Psoas muscle (tissue), 8 donors: ENCODE measurements around the gene R3HDM1. TPM values are rescaled to one million over a fixed set of nuclear protein-coding genes. Genes with fewer than 3 reads are reported as not detected.
A peak's percentile ranks its signal among the peaks of the same experiment; 100 is the strongest.
"Not testable (repeated sequence)": the region's sequence is repeated elsewhere in the genome, so short reads cannot be mapped to it uniquely, and the experiment has no call there.

ENCODE experiments used
- ATAC-seq, 4 donors: fragments of 200-7000 bp; cut with Tn5 transposase; one replicate each; pipeline ENCODE4 v1.9.1; 2020; ENCODE audit warnings: moderate library complexity in 3 of 4, mild to moderate bottlenecking in 2 of 4
- DNase-seq, 2 donors: peaks; one replicate each; pipeline ENCODE4 v3.0.0-alpha.2; 2020
- H3K27ac ChIP-seq: fragments of 200-600 bp; one replicate; pipeline ENCODE4 v1.8.0; 2022
- H3K27me3 ChIP-seq, 3 donors: fragments of 200-600 bp in 1 of 3; one replicate each; pipeline versions ENCODE4 v1.6.1 to v1.8.0; 2013 to 2022; ENCODE audit warnings: low read length in 2 of 3, mild to moderate bottlenecking in 2 of 3, moderate library complexity in 1 of 3; ENCODE audit not compliant: insufficient read depth in 3 of 3
- H3K36me3 ChIP-seq, 2 donors: fragments of 200-600 bp in 1 of 2; one replicate each; pipeline versions ENCODE4 v1.6.1 to v1.8.0; 2013 to 2022; ENCODE audit warnings: low read depth in 1 of 2, mild to moderate bottlenecking in 1 of 2, moderate library complexity in 1 of 2; ENCODE audit not compliant: insufficient read depth in 1 of 2
- H3K4me1 ChIP-seq: fragments of 200-600 bp; one replicate; pipeline ENCODE4 v1.8.0; 2022
- H3K4me3 ChIP-seq: fragments of 200-600 bp; one replicate; pipeline ENCODE4 v1.8.0; 2022; ENCODE audit warnings: mild to moderate bottlenecking
- H3K9me3 ChIP-seq: fragments of 200-600 bp; one replicate; pipeline ENCODE4 v1.8.0; 2022
- WGBS, 3 donors: extraction: QIAGEN DNeasy Blood & Tissue Kit; methylation state at CpG; one replicate each; pipeline versions ENCODE4 v1.1.6 to v1.1.7; 2013; 5-methylcytosine and 5-hydroxymethylcytosine counted together
- intact Hi-C, 2 donors: fragments of 100-400 bp; cut with DNase I; formaldehyde crosslinking; loops; one replicate each; pipeline versions ENCODE4 v1.11.0 to v1.14.2; 2022
- polyA plus RNA-seq, 3 donors: library from polyadenylated mRNA; stranded (reverse); fragments of 200-250 nt; gene quantifications; one replicate each; pipeline ENCODE4 v1.2.3, GENCODE V29; 2013
- total RNA-seq, 4 donors: library from RNA; stranded (reverse); fragmentation: NEBNext Ultra II Directional in 2 of 4; extraction: Animal tissue kit (Norgen Biotek cat#: 25700) in 2 of 4; gene quantifications; one replicate each; pipeline versions ENCODE4 v1.2.1 to v1.2.4, GENCODE V29; 2021 to 2023
- TF ChIP-seq, protein P1 (sequence below): fragments of 200-600 bp; IDR thresholded peaks from one replicate; pipeline ENCODE4 v1.8.0; 2022; ENCODE audit warnings: antibody characterized with exemption
- donor health status: healthy with polysubstance abuse.
- donor health status: DM: no; HTN: no; CAD: no; lungs with moderate emphysema.
- donor health status: Bipolar disorder and iron deficiency.
- donor health status: healthy.
- donor health status: DM: yes; HTN: yes; CAD: no.
- donor health status: DM: no; HTN: no; CAD: no.
- donor health status: DM: no; HTN: no; CAD: no.
- donor health status: DM: yes; HTN: yes; CAD: no.

R3HDM1 gene
- total and polyA plus RNA-seq, 7 donors, result 4.6 to 25.3 (median 20.1) TPM

DNA sequence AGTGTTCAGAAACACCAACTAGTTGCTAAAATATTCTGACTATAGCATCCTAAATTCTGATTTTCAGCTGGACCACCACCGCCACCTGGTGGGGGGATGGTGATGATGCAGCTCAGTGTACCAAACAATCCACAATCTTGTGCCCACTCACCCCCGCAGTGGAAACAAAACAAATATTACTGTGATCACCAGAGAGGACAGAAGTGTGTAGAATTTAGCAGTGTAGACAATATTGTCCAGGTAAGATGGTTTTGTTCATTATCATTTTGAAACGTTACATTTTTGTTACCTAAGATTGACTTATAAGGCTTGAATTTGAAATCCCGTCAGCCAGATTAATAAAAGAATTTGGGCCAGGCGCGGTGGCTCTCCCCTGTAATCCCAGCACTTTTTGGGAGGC lies 178.7 kb downstream of the R3HDM1 start:
- H3K9me3 ChIP-seq, result no peaks in the 10 kb centered on the region
- intact Hi-C loops, result loop anchor here (2.0 to 5.0 kb wide), 2 partner anchors 238 to 705 kb away; no protein-coding TSS in a partner anchor

DNA sequence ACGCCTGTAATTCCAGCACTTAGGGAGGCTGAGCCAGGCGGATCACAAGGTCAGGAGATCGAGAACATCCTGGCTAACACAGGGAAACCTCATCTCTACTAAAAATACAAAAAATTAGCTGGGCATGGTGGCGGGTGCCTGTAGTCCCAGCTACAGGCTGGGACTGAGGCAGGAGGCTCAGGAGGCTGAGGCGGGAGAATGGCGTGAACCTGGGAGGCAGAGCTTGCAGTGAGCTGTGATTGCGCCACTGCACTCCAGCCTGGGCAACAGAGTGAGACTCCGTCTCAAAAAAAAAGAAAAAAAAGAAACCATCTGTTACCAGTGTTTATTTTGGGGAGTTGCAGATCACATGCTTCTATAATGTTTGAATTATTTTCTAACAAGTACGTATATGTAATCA lies 183.8 kb downstream of the R3HDM1 start:
- not testable (repeated sequence) for H3K27me3 ChIP-seq, ATAC-seq, H3K4me1 ChIP-seq, H3K9me3 ChIP-seq, H3K4me3 ChIP-seq, H3K27ac ChIP-seq, DNase-seq
- peaks cover 0 to 45% of the 10 kb centered on the region in 2 donors for H3K36me3 ChIP-seq
- WGBS, 3 donors, result 93 to 96% (median 94%) methylated on average over 9 of the region's 9 CpGs
- intact Hi-C loops, result loop anchor here in 1 of 2 donors (5.0 kb wide), 1 partner anchor 713 kb away; no protein-coding TSS in a partner anchor

More for the DNA sequence above, 178.7 kb downstream of the R3HDM1 start:
- ATAC-seq (peak in 3 of 4 donors; percentile 57 to 86 (median 68)), DNase-seq (peak; percentile 50 to 70)
- Histone ChIP-seq H3K36me3 (peaks cover 0 to 6% of the 10 kb centered on the region in 2 donors), H3K27me3 (no peaks in the 10 kb centered on the region), H3K27ac (no peak overlapping the region), H3K4me3 (no peak overlapping the region), H3K4me1 (peaks cover 5% of the 10 kb centered on the region)
- TF ChIP-seq, protein P1, sequence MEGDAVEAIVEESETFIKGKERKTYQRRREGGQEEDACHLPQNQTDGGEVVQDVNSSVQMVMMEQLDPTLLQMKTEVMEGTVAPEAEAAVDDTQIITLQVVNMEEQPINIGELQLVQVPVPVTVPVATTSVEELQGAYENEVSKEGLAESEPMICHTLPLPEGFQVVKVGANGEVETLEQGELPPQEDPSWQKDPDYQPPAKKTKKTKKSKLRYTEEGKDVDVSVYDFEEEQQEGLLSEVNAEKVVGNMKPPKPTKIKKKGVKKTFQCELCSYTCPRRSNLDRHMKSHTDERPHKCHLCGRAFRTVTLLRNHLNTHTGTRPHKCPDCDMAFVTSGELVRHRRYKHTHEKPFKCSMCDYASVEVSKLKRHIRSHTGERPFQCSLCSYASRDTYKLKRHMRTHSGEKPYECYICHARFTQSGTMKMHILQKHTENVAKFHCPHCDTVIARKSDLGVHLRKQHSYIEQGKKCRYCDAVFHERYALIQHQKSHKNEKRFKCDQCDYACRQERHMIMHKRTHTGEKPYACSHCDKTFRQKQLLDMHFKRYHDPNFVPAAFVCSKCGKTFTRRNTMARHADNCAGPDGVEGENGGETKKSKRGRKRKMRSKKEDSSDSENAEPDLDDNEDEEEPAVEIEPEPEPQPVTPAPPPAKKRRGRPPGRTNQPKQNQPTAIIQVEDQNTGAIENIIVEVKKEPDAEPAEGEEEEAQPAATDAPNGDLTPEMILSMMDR, result peak; percentile 94
- WGBS, 3 donors, result 63 to 68% (median 65%) methylated on average over 6 of the region's 6 CpGs

DNA sequence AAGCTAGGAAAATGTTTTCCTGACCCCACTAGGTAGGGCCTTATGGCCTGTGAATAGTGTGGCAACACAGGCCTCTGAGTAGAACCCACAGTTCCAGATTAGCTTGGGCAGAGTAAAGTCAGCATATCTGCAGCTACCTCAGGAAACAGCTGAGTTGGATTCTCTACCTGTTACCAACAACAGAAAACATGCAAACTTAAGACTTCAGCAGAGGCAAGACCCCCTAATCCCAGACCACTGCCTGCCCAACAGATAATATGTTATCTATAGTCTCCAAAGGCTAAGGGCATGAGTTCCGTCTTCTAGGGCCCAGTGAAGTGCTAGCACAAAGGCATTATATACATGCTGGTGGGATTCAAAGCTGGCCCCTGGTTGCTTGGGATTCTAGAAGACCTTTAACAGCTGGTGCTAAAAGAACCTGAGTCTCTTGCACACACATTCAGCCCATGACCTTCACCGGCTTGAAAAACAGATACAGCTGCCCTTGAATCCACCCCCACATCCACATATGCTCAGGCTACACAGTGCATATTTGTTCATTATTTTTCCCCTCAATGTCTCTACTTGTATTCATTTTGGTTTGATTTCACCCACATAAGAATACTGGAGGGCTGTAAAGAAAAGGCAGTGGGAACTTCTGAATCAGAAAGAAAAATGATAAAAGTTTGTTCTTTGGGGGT lies 196.9 kb downstream of the R3HDM1 start:
- Histone ChIP-seq H3K36me3 (peaks cover 2 to 25% of the 10 kb centered on the region in 2 donors), H3K27ac (no peak overlapping the region), H3K9me3 (no peaks in the 10 kb centered on the region), H3K4me1 (no peaks in the 10 kb centered on the region), H3K27me3 (no peaks in the 10 kb centered on the region), H3K4me3 (no peak overlapping the region)
- DNase-seq (no peak), ATAC-seq (no peak)
- TF ChIP-seq, protein P1, result no peak
- intact Hi-C loops, result no loop called here
- WGBS, 3 donors, result 64 to 75% (median 69%) methylated on average over 2 of the region's 2 CpGs

DNA sequence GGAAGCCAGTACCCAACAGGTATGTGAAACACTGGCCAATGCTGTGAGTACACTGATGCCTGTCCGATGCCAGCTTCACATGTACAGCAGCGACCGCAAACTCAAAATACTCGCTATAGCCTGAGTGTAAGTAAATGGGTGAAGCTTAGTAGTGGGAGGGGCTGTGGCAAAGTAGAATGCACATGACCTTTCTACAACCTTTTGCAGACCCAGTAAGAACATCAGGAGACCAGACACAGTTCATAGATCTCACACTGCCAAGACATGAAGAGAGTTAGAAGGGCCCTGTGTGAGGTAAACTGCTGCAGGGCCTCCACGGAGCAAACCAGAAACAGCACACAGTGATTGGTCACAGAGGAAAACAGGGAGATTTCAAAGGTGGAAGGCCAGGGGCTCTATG lies 201.3 kb downstream of the R3HDM1 start:
- Histone ChIP-seq H3K36me3 (no peaks in the 10 kb centered on the region), H3K27me3 (no peaks in the 10 kb centered on the region), H3K4me3 (no peak overlapping the region), H3K9me3 (no peaks in the 10 kb centered on the region), H3K27ac (no peak overlapping the region), H3K4me1 (no peaks in the 10 kb centered on the region)
- 89 to 92% (median 91%) methylated on average over 5 of the region's 5 CpGs for WGBS, 3 donors
- ATAC-seq, result no peak
- intact Hi-C loops, result no loop called here
- TF ChIP-seq, protein P1, result no peak
- DNase-seq, result no peak

DNA sequence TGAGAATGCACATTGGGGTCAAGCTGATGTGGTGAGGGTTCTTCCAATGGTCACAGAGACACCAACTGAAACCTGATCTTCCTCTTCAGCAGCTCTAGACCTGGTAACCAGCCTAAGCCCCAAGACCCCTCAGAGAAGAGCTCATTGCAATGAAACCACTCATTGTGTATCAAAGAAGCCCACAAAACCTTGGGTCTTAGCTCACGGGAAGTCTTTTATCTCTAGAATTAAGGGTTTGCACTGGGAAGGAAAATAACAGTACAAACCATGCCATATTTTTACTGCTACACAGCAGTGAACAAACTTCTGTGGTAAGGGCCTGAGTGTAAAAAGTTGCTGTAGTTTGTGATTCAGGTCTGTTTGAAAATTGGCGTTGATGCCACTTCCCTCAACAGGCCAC lies 201.8 kb downstream of the R3HDM1 start:
- Histone ChIP-seq H3K9me3 (no peaks in the 10 kb centered on the region), H3K36me3 (no peaks in the 10 kb centered on the region), H3K27ac (no peak overlapping the region), H3K4me3 (no peak overlapping the region), H3K4me1 (no peaks in the 10 kb centered on the region), H3K27me3 (no peaks in the 10 kb centered on the region)
- ATAC-seq, result no peak
- TF ChIP-seq, protein P1, result no peak
- 90 to 94% (median 90%) methylated on average over 2 of the region's 2 CpGs for WGBS, 3 donors
- intact Hi-C loops, result no loop called here
- DNase-seq, result no peak
